ENCODE results near the gene TYROBP. TPM values are rescaled to one million over a fixed set of nuclear protein-coding genes. Genes with fewer than 3 reads are reported as not detected.

Gene TYROBP
- total and polyA plus RNA-seq, 2 donors (not counting 1 experiment from before 2014, with no cell fraction given) = not detected

DNA sequence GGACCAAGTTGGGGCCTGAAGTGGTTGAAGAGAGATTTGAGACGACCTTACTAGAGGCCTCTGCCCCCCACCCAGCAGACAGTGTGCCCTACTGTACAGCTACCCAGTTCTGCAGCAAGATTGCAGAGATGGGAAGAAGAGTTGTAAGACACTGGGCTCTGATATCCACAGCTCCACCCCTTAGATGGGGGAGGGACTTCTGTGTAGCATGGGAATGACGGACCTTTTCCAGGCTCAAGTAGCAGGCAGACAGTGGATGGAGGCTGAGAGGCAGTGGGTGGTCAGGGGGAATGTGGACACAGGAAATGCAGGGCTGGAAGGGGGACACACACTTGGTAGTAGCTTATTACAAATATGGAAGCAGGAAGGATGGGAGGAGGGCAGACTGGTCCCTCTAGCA, 41.0 kb upstream of the TYROBP start:
- no peak for TF ChIP-seq CTCF (conservative IDR thresholded peaks at IDR 0.05 in 1 of 2, IDR thresholded peaks at IDR 0.05 in 1 of 2; ENCODE audit: low read depth in 1 of 2, low read length in 2 of 2)
- no peak for TF ChIP-seq EZH2 (IDR thresholded peaks at IDR 0.05; ENCODE audit: low read length, missing control alignments)
- Histone ChIP-seq H4K20me1 (ENCODE audit: control insufficient read depth, extremely low read depth, insufficient read depth, low read length) (no peaks in the 10 kb centered on the region), H2AFZ (ENCODE audit: low read length) (no peak overlapping the region), H3K9ac (ENCODE audit: insufficient read depth, low read length) (no peak overlapping the region), H3K4me2 (ENCODE audit: extremely low read depth, insufficient read depth, low read length) (no peak overlapping the region), H3K27me3 (ENCODE audit: control insufficient read depth, insufficient read depth, low read length) (no peaks in the 10 kb centered on the region), H3K4me1 (ENCODE audit: control insufficient read depth, extremely low read depth, insufficient read depth, low read length) (no peaks in the 10 kb centered on the region), H3K9me3 (ENCODE audit: control insufficient read depth, insufficient read depth, low read depth, low read length) (no peaks in the 10 kb centered on the region), H3K79me2 (ENCODE audit: control insufficient read depth, insufficient read depth, low read length) (no peaks in the 10 kb centered on the region), H3K27ac (ENCODE audit: insufficient read depth, low read length) (no peak overlapping the region), H3K36me3 (ENCODE audit: control insufficient read depth, insufficient read depth, low read length) (no peaks in the 10 kb centered on the region), H3K4me3 (replicated peaks in 1 of 4; ENCODE audit: control extremely low read depth in 1 of 4, insufficient read depth in 1 of 4, low read depth in 3 of 4, low read length in 4 of 4) (no peak overlapping the region)
- no peak for DNase-seq (ENCODE audit: low read depth in 2 of 2)

DNA sequence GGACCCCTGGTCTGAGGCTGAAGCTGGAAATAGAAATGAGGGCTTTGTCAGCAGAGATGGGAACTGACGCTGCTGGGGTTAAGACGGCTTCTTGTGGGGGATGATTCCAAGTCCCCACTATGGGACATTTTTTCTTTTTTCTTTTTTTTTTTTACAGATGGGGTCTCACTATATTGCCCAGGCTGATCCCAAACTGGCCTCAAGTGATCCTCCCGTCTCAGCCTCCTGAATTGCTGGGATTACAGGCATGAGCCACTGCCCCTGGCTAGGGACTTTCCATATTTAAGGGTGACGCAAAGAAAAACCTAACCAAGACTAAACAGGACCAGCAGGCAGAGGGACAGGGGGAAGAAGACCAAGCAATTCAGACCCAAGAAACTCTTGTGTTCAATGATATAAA, 38.1 kb upstream of the TYROBP start:
- H3K4me1 ChIP-seq (ENCODE audit: control insufficient read depth, extremely low read depth, insufficient read depth, low read length) = no peaks in the 10 kb centered on the region
- no peak overlapping the region for H3K4me2 ChIP-seq (ENCODE audit: extremely low read depth, insufficient read depth, low read length)
- H2AFZ ChIP-seq (ENCODE audit: low read length) = no peak overlapping the region
- TF ChIP-seq CTCF (conservative IDR thresholded peaks at IDR 0.05 in 1 of 2, IDR thresholded peaks at IDR 0.05 in 1 of 2; ENCODE audit: low read depth in 1 of 2, low read length in 2 of 2) (no peak), EZH2 (IDR thresholded peaks at IDR 0.05; ENCODE audit: low read length, missing control alignments) (no peak)
- DNase-seq (ENCODE audit: low read depth in 2 of 2) = no peak
- H3K27ac ChIP-seq (ENCODE audit: insufficient read depth, low read length) = no peak overlapping the region
- no peaks in the 10 kb centered on the region for H4K20me1 ChIP-seq (ENCODE audit: control insufficient read depth, extremely low read depth, insufficient read depth, low read length)
- H3K9me3 ChIP-seq (ENCODE audit: control insufficient read depth, insufficient read depth, low read depth, low read length) = no peaks in the 10 kb centered on the region
- no peaks in the 10 kb centered on the region for H3K27me3 ChIP-seq (ENCODE audit: control insufficient read depth, insufficient read depth, low read length)
- no peaks in the 10 kb centered on the region for H3K79me2 ChIP-seq (ENCODE audit: control insufficient read depth, insufficient read depth, low read length)
- no peak overlapping the region for H3K4me3 ChIP-seq (replicated peaks in 1 of 4; ENCODE audit: control extremely low read depth in 1 of 4, insufficient read depth in 1 of 4, low read depth in 3 of 4, low read length in 4 of 4)
- H3K36me3 ChIP-seq (ENCODE audit: control insufficient read depth, insufficient read depth, low read length) = no peaks in the 10 kb centered on the region
- H3K9ac ChIP-seq (ENCODE audit: insufficient read depth, low read length) = no peak overlapping the region

- Histone ChIP-seq H3K9ac (ENCODE audit: insufficient read depth, low read length) (no peak overlapping the region), H3K27ac (ENCODE audit: insufficient read depth, low read length) (no peak overlapping the region), H3K27me3 (ENCODE audit: control insufficient read depth, insufficient read depth, low read length) (no peaks in the 10 kb centered on the region), H2AFZ (ENCODE audit: low read length) (no peak overlapping the region), H4K20me1 (ENCODE audit: control insufficient read depth, extremely low read depth, insufficient read depth, low read length) (no peaks in the 10 kb centered on the region), H3K79me2 (ENCODE audit: control insufficient read depth, insufficient read depth, low read length) (no peaks in the 10 kb centered on the region), H3K4me3 (replicated peaks in 1 of 4; ENCODE audit: control extremely low read depth in 1 of 4, insufficient read depth in 1 of 4, low read depth in 3 of 4, low read length in 4 of 4) (no peak overlapping the region), H3K36me3 (ENCODE audit: control insufficient read depth, insufficient read depth, low read length) (no peaks in the 10 kb centered on the region), H3K9me3 (ENCODE audit: control insufficient read depth, insufficient read depth, low read depth, low read length) (no peaks in the 10 kb centered on the region), H3K4me1 (ENCODE audit: control insufficient read depth, extremely low read depth, insufficient read depth, low read length) (no peaks in the 10 kb centered on the region), H3K4me2 (ENCODE audit: extremely low read depth, insufficient read depth, low read length) (no peak overlapping the region)
- TF ChIP-seq EZH2 (IDR thresholded peaks at IDR 0.05; ENCODE audit: low read length, missing control alignments) = no peak
- TF ChIP-seq CTCF (conservative IDR thresholded peaks at IDR 0.05 in 1 of 2, IDR thresholded peaks at IDR 0.05 in 1 of 2; ENCODE audit: low read depth in 1 of 2, low read length in 2 of 2) = no peak
- no peak for DNase-seq (ENCODE audit: low read depth in 2 of 2)
Observed at GRCh38 chr19:35945121-35945790, 37.2 kb upstream of the TYROBP start.
